Transverse colon (tissue), 4 donors: ENCODE results near the gene CDON. TPM values are rescaled to one million over a fixed set of nuclear protein-coding genes. Genes with fewer than 3 reads are reported as not detected.

Experiments used
- DNase-seq: peaks from one replicate; pipeline ENCODE4 v3.0.0-alpha.2; 2019
- H3K27ac ChIP-seq, 4 donors: fragments of 200-600 bp; sonication (generic); 2 replicates each; pipeline ENCODE4 v1.5.1; 2016 to 2018; ENCODE audit warnings: inconsistent platforms in 4 of 4
- H3K27me3 ChIP-seq: fragments of 200-600 bp; sonication (generic); 2 replicates; pipeline ENCODE4 v1.5.1; 2017; ENCODE audit warnings: inconsistent platforms
- H3K36me3 ChIP-seq, 4 donors: fragments of 200-600 bp; sonication (generic); 2 replicates each; pipeline ENCODE4 v1.5.1; 2017 to 2019; ENCODE audit warnings: inconsistent platforms in 4 of 4
- H3K4me1 ChIP-seq, 4 donors: fragments of 200-600 bp; sonication (generic); 2 replicates each; pipeline ENCODE4 v1.5.1; 2017 to 2020; ENCODE audit warnings: inconsistent platforms in 4 of 4
- H3K4me3 ChIP-seq, 4 donors: fragments of 200-600 bp; sonication (generic); 1 replicate in 1 of 4; 2 replicates in 3 of 4; pipeline versions ENCODE4 v1.5.1 to v1.6.1; 2017 to 2019; ENCODE audit warnings: inconsistent platforms in 4 of 4
- H3K9me3 ChIP-seq, 2 donors: fragments of 200-600 bp; sonication (generic); 2 replicates each; pipeline ENCODE4 v1.5.1; 2017 to 2019; ENCODE audit warnings: inconsistent platforms in 2 of 2
- EP300 ChIP-seq: sonication (generic); formaldehyde crosslinking; IDR thresholded peaks from one replicate; pipeline ENCODE4 v1.6.1; 2017; ENCODE audit warnings: antibody characterized with exemption, low read depth
- POLR2A ChIP-seq: fragments of 450-650 bp; IDR thresholded peaks from one replicate; pipeline ENCODE4 v1.6.1; 2016; ENCODE audit warnings: antibody characterized with exemption, mild to moderate bottlenecking, moderate library complexity
- POLR2AphosphoS5 ChIP-seq, 3 donors: sonication (generic); formaldehyde crosslinking; IDR thresholded peaks; one replicate each; pipeline ENCODE4 v1.6.1; 2016; ENCODE audit warnings: antibody characterized with exemption in 3 of 3
- WGBS, 2 donors: methylation state at CpG; one replicate each; pipeline ENCODE4 v1.1.5; 2018; ENCODE audit warnings: low coverage in 1 of 2; 5-methylcytosine and 5-hydroxymethylcytosine counted together
- in situ Hi-C, 4 donors: fragments of 200-750 bp; cut with MboI; loops; one replicate each; pipeline versions ENCODE4 v1.15.0 to v1.15.1; 2017; ENCODE audit warnings: low sequenced_read_pairs in 3 of 4, low pct_ligation_motif_present in 1 of 4, low pct_unique_long_range_greater_than_20kb in 1 of 4
- intact Hi-C: fragments of 100-400 bp; cut with DNase I; formaldehyde crosslinking; loops from one replicate; pipeline ENCODE4 v1.15.1; 2023; ENCODE audit warnings: low total_unique reads
- total RNA-seq, 4 donors: library from RNA; depleted of rRNA; stranded (reverse); fragments of >200 nt; gene quantifications; one replicate each; pipeline ENCODE4 v1.1.0, GENCODE V29; 2016
- TF ChIP-seq, protein P1 (sequence below), 5 experiments: fragments of 200-600 bp in 3 of 5; fragments of 450-650 bp in 2 of 5; sonication (generic) in 3 of 5; IDR thresholded peaks; 1 replicate in 2 of 5; 2 replicates in 3 of 5; pipeline ENCODE4 v1.5.1; 2016 to 2017; ENCODE audit warnings: antibody characterized with exemption in 5 of 5, inconsistent platforms in 3 of 5, mild to moderate bottlenecking in 2 of 5, moderate library complexity in 1 of 5

The CDON gene
- total RNA-seq, 4 donors from 2014 or later: 7.6 to 31.0 (median 9.9) TPM

- no peaks in the 10 kb centered on the region for H3K9me3 ChIP-seq
- TF ChIP-seq POLR2A: no peak
- no peak for TF ChIP-seq EP300
- no peak for TF ChIP-seq POLR2AphosphoS5 (IDR thresholded peaks at IDR 0.05)
- TF ChIP-seq, protein P1, sequence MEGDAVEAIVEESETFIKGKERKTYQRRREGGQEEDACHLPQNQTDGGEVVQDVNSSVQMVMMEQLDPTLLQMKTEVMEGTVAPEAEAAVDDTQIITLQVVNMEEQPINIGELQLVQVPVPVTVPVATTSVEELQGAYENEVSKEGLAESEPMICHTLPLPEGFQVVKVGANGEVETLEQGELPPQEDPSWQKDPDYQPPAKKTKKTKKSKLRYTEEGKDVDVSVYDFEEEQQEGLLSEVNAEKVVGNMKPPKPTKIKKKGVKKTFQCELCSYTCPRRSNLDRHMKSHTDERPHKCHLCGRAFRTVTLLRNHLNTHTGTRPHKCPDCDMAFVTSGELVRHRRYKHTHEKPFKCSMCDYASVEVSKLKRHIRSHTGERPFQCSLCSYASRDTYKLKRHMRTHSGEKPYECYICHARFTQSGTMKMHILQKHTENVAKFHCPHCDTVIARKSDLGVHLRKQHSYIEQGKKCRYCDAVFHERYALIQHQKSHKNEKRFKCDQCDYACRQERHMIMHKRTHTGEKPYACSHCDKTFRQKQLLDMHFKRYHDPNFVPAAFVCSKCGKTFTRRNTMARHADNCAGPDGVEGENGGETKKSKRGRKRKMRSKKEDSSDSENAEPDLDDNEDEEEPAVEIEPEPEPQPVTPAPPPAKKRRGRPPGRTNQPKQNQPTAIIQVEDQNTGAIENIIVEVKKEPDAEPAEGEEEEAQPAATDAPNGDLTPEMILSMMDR (IDR thresholded peaks at IDR 0.05): no peak
- H3K27me3 ChIP-seq: no peaks in the 10 kb centered on the region
- H3K4me3 ChIP-seq: no peak overlapping the region
- H3K4me1 ChIP-seq: peaks cover 12 to 23% (median 22%) of the 10 kb centered on the region in 4 donors
- intact Hi-C loops: no loop called here
- WGBS, 2 donors: 21% methylated on average over 2 of the region's 2 CpGs; no CpG with 5 or more reads in 1 of the 2 donors
- in situ Hi-C loops: no loop called here
- DNase-seq: no peak
- peak overlapping the region in 1 of 4 donors; percentile 27 for H3K27ac ChIP-seq
- H3K36me3 ChIP-seq: no peaks in the 10 kb centered on the region
Measured at GRCh38 chr11:125952559-125952958, 110.1 kb downstream of the CDON start.

DNA sequence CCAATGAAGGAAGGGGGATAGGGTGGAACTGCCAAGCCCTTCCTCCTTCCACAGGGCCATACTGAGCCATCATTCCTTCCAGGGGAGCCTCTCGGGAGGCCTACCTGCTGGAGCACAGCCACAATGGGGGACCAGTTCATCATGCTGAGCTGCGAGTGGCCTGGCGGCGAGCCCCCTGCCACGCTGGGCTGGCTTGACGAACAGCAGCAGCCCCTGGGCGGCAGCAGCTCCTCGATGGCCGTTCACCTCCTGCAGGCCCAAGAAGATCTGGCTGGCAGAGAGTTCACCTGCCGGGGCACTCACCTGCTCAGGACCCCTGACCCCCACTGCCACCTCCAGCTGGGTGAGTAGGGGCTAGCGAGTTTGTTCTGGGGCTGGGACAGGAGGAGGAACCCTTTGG is 110.9 kb downstream of the CDON start:
- Histone ChIP-seq H3K4me1 (peaks cover 12 to 23% (median 22%) of the 10 kb centered on the region in 4 donors), H3K27me3 (no peaks in the 10 kb centered on the region), H3K4me3 (no peak overlapping the region), H3K36me3 (no peaks in the 10 kb centered on the region), H3K9me3 (no peaks in the 10 kb centered on the region), H3K27ac (peak overlapping the region in 2 of 4 donors; percentile 50 to 67)
- in situ Hi-C loops: no loop called here
- 69 to 80% methylated on average over 1 to 11 of the region's 11 CpGs for WGBS, 2 donors
- TF ChIP-seq POLR2AphosphoS5 (IDR thresholded peaks at IDR 0.05): no peak
- DNase-seq: no peak
- intact Hi-C loops: no loop called here

DNA sequence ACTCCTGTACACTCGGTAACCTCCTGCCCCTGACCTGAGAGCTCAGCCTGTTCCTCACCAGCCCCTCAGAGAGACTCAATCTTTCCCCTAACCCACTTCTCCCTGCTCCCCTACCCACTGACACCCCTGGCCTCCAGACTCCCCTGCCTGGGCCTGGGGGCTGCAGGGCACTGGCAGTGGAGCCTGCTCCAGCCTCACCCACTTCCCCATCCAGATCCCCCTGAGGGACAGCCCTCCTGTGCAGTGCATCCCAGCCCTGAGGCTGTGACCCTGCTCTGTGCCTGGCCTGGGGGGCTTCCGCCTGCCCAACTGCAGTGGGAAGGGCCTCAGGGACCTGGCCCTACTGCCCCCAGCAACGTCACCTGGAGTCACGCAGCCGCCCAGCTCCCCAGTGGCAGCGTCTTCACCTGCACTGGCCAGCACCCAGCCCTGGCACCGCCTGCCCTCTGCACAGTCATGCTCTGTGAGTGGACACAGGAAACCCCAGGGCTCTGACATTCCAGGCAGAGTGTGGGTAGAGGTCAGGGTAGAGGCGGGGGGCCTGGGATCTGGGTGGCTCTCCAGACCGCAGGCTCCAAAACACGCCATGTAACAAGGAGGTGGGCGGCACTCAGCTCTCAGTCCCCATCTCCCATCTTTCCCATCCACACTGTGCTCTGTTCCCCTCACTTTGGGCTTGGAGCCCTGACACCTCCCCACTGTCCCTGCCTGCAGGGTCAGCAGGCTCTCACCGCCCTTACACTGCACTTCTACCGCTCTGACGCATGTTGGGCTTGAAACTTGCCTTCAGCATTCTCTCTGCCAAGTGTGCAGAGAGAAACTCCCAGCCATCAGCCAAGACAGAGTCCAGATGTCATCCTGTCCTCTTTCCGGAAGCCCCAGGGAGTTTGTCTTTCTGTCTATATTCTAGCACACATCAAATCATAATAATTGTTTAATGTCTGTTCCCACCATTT is 111.7 kb downstream of the CDON start:
- in situ Hi-C loops: no loop called here
- Histone ChIP-seq H3K27me3 (no peaks in the 10 kb centered on the region), H3K4me1 (peaks cover 12 to 23% (median 22%) of the 10 kb centered on the region in 4 donors), H3K4me3 (no peak overlapping the region), H3K9me3 (no peaks in the 10 kb centered on the region), H3K27ac (peak overlapping the region in 3 of 4 donors; percentile 33 to 77 (median 59)), H3K36me3 (no peaks in the 10 kb centered on the region)
- WGBS, 2 donors: 51 to 77% methylated on average over 2 to 15 of the region's 15 CpGs
- peak; percentile 38 for DNase-seq
- TF ChIP-seq POLR2A: no peak
- TF ChIP-seq, protein P1 (IDR thresholded peaks at IDR 0.05): no peak
- TF ChIP-seq POLR2AphosphoS5 (IDR thresholded peaks at IDR 0.05): peak; percentile 74 to 86 (median 79)
- peak; percentile 66 for TF ChIP-seq EP300
- intact Hi-C loops: no loop called here

DNA sequence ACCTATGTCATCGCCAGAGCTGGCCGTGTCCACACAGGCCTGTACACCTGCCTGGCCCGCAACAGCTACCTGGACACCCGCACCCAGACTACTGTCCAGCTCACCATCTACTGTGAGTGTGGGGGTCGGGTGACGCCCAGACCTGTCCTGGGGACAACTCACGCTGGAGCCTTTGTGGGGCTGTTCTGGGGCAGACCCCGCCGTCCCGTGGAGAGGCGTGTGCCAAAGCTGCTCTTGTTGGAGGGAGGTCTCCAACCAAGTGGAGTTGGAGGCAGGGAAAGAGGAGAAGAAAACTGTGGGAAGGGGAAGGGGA is 112.5 kb downstream of the CDON start:
- intact Hi-C loops (no loop called here), in situ Hi-C loops (no loop called here)
- H3K27ac ChIP-seq: no peak overlapping the region
- no peak overlapping the region for H3K4me3 ChIP-seq
- H3K9me3 ChIP-seq: no peaks in the 10 kb centered on the region
- TF ChIP-seq EP300 (no peak), POLR2A (no peak), POLR2AphosphoS5 (IDR thresholded peaks at IDR 0.05) (no peak)
- TF ChIP-seq, protein P1 (IDR thresholded peaks at IDR 0.05): no peak
- no peaks in the 10 kb centered on the region for H3K36me3 ChIP-seq
- 95% methylated on average over 11 of the region's 11 CpGs; no CpG with 5 or more reads in 1 of the 2 donors for WGBS, 2 donors
- no peaks in the 10 kb centered on the region for H3K27me3 ChIP-seq
- H3K4me1 ChIP-seq: peaks cover 12 to 23% (median 22%) of the 10 kb centered on the region in 4 donors
- no peak for DNase-seq
